Stomach smooth muscle (tissue), 2 donors: ENCODE measurements around the gene CA10.

Source experiments
- H3K27ac ChIP-seq: one replicate; pipeline ENCODE4 v1.7.0; 2013; ENCODE audit warnings: mild to moderate bottlenecking, low read length, inconsistent platforms
- H3K27me3 ChIP-seq, 2 donors: one replicate each; pipeline ENCODE4 v1.7.0; 2013; ENCODE audit warnings: low read length in 2 of 2; ENCODE audit not compliant: insufficient read depth in 2 of 2, control insufficient read depth in 1 of 2
- H3K36me3 ChIP-seq, 2 donors: one replicate each; pipeline ENCODE4 v1.7.0; 2013; ENCODE audit warnings: low read length in 2 of 2; ENCODE audit not compliant: control insufficient read depth in 2 of 2, insufficient read depth in 2 of 2
- H3K4me1 ChIP-seq: one replicate; pipeline ENCODE4 v1.7.0; 2013; ENCODE audit warnings: low read length; ENCODE audit not compliant: control insufficient read depth, insufficient read depth
- H3K4me3 ChIP-seq, 2 donors: one replicate each; pipeline ENCODE4 v1.7.0; 2013; ENCODE audit warnings: low read length in 2 of 2
- H3K9ac ChIP-seq, 2 donors: one replicate each; pipeline ENCODE4 v1.7.0; 2013; ENCODE audit warnings: low read length in 2 of 2, mild to moderate bottlenecking in 1 of 2
- H3K9me3 ChIP-seq, 2 donors: one replicate each; pipeline ENCODE4 v1.7.0; 2013; ENCODE audit warnings: low read length in 2 of 2; ENCODE audit not compliant: control insufficient read depth in 2 of 2
- donor health status: healthy.
- donor health status: Pancreatic carcinoma.

The CA10 gene

GRCh38 chr17:52145476-52145875 lies 13.0 kb downstream of the CA10 start:
- H3K36me3 ChIP-seq: no peaks in the 10 kb centered on the region
- no peaks in the 10 kb centered on the region for H3K4me1 ChIP-seq
- H3K27me3 ChIP-seq: no peaks in the 10 kb centered on the region
- H3K27ac ChIP-seq: no peak overlapping the region
- H3K9ac ChIP-seq: no peak overlapping the region
- no peaks in the 10 kb centered on the region for H3K9me3 ChIP-seq
- H3K4me3 ChIP-seq: no peak overlapping the region

- Histone ChIP-seq H3K9me3 (no peaks in the 10 kb centered on the region), H3K9ac (no peak overlapping the region), H3K36me3 (no peaks in the 10 kb centered on the region), H3K4me3 (no peak overlapping the region), H3K27ac (no peak overlapping the region), H3K27me3 (no peaks in the 10 kb centered on the region), H3K4me1 (no peaks in the 10 kb centered on the region)
Measured at GRCh38 chr17:52143542-52143941, 15.0 kb downstream of the CA10 start.

GRCh38 chr17:52140601-52141000 lies 17.9 kb downstream of the CA10 start:
- Histone ChIP-seq H3K9ac (no peak overlapping the region), H3K9me3 (no peaks in the 10 kb centered on the region), H3K36me3 (no peaks in the 10 kb centered on the region), H3K27ac (no peak overlapping the region), H3K27me3 (no peaks in the 10 kb centered on the region), H3K4me3 (no peak overlapping the region), H3K4me1 (no peaks in the 10 kb centered on the region)

- no peaks in the 10 kb centered on the region for H3K27me3 ChIP-seq
- H3K27ac ChIP-seq: no peak overlapping the region
- H3K9me3 ChIP-seq: no peaks in the 10 kb centered on the region
- H3K4me3 ChIP-seq: no peak overlapping the region
- no peaks in the 10 kb centered on the region for H3K36me3 ChIP-seq
- H3K9ac ChIP-seq: no peak overlapping the region
- no peaks in the 10 kb centered on the region for H3K4me1 ChIP-seq
Measured at GRCh38 chr17:52138752-52139151, 19.8 kb downstream of the CA10 start.

- no peak overlapping the region for H3K4me3 ChIP-seq
- H3K9ac ChIP-seq: no peak overlapping the region
- H3K9me3 ChIP-seq: no peaks in the 10 kb centered on the region
- H3K4me1 ChIP-seq: no peaks in the 10 kb centered on the region
- no peak overlapping the region for H3K27ac ChIP-seq
- no peaks in the 10 kb centered on the region for H3K36me3 ChIP-seq
- H3K27me3 ChIP-seq: no peaks in the 10 kb centered on the region
Measured at GRCh38 chr17:52138350-52138749, 20.2 kb downstream of the CA10 start.

GRCh38 chr17:52136166-52136565 lies 22.3 kb downstream of the CA10 start:
- Histone ChIP-seq H3K9ac (no peak overlapping the region), H3K27me3 (no peaks in the 10 kb centered on the region), H3K4me1 (no peaks in the 10 kb centered on the region), H3K27ac (no peak overlapping the region), H3K36me3 (no peaks in the 10 kb centered on the region), H3K4me3 (no peak overlapping the region), H3K9me3 (no peaks in the 10 kb centered on the region)

- H3K27me3 ChIP-seq: no peaks in the 10 kb centered on the region
- no peaks in the 10 kb centered on the region for H3K36me3 ChIP-seq
- no peaks in the 10 kb centered on the region for H3K9me3 ChIP-seq
- no peak overlapping the region for H3K9ac ChIP-seq
- H3K4me3 ChIP-seq: no peak overlapping the region
- H3K27ac ChIP-seq: no peak overlapping the region
- H3K4me1 ChIP-seq: no peaks in the 10 kb centered on the region
Measured at GRCh38 chr17:52134641-52135040, 23.9 kb downstream of the CA10 start.

GRCh38 chr17:52128721-52129120 lies 29.8 kb downstream of the CA10 start:
- Histone ChIP-seq H3K27me3 (no peaks in the 10 kb centered on the region), H3K9me3 (no peaks in the 10 kb centered on the region), H3K4me3 (no peak overlapping the region), H3K9ac (no peak overlapping the region), H3K36me3 (no peaks in the 10 kb centered on the region), H3K4me1 (no peaks in the 10 kb centered on the region), H3K27ac (no peak overlapping the region)

- H3K9ac ChIP-seq: no peak overlapping the region
- no peaks in the 10 kb centered on the region for H3K36me3 ChIP-seq
- H3K4me1 ChIP-seq: no peaks in the 10 kb centered on the region
- H3K27me3 ChIP-seq: no peaks in the 10 kb centered on the region
- no peaks in the 10 kb centered on the region for H3K9me3 ChIP-seq
- no peak overlapping the region for H3K4me3 ChIP-seq
- no peak overlapping the region for H3K27ac ChIP-seq
Measured at GRCh38 chr17:52124993-52125392, 33.5 kb downstream of the CA10 start.

GRCh38 chr17:52124561-52124960 lies 34.0 kb downstream of the CA10 start:
- Histone ChIP-seq H3K4me3 (no peak overlapping the region), H3K4me1 (no peaks in the 10 kb centered on the region), H3K9me3 (no peaks in the 10 kb centered on the region), H3K9ac (no peak overlapping the region), H3K27ac (no peak overlapping the region), H3K27me3 (no peaks in the 10 kb centered on the region), H3K36me3 (no peaks in the 10 kb centered on the region)

GRCh38 chr17:52120465-52120864 lies 38.0 kb downstream of the CA10 start:
- Histone ChIP-seq H3K9me3 (no peaks in the 10 kb centered on the region), H3K27ac (no peak overlapping the region), H3K4me1 (no peaks in the 10 kb centered on the region), H3K27me3 (no peaks in the 10 kb centered on the region), H3K36me3 (no peaks in the 10 kb centered on the region), H3K9ac (no peak overlapping the region), H3K4me3 (no peak overlapping the region)
